Sigmoid colon (tissue), 7 donors: Measurements from ENCODE around the gene MINDY4. TPM values are rescaled to one million over a fixed set of nuclear protein-coding genes. Genes with fewer than 3 reads are reported as not detected.

Source experiments
- DNase-seq: peaks from one replicate; pipeline ENCODE4 v3.0.0-alpha.2; 2019
- H3K27ac ChIP-seq, 4 donors: fragments of 200-600 bp; sonication (generic); one replicate each; pipeline ENCODE4 v1.5.1; 2016 to 2019; ENCODE audit warnings: mild to moderate bottlenecking in 1 of 4
- H3K27me3 ChIP-seq, 3 donors: fragments of 200-600 bp; sonication (generic); one replicate each; pipeline ENCODE4 v1.5.1; 2019; ENCODE audit warnings: mild to moderate bottlenecking in 1 of 3
- H3K36me3 ChIP-seq, 4 donors: fragments of 200-600 bp; sonication (generic); one replicate each; pipeline ENCODE4 v1.5.1; 2016 to 2019
- H3K4me1 ChIP-seq, 4 donors: fragments of 200-600 bp; sonication (generic); one replicate each; pipeline ENCODE4 v1.5.1; 2017 to 2019
- H3K4me3 ChIP-seq, 4 donors: fragments of 200-600 bp; sonication (generic); one replicate each; pipeline ENCODE4 v1.5.1; 2017 to 2019; ENCODE audit warnings: mild to moderate bottlenecking in 2 of 4, moderate library complexity in 1 of 4
- H3K9me3 ChIP-seq, 4 donors: fragments of 200-600 bp in 3 of 4; sonication (generic) in 3 of 4; one replicate each; pipeline versions ENCODE4 v1.5.1 to v1.6.1; 2013 to 2019
- EP300 ChIP-seq, 4 donors: sonication (generic); formaldehyde crosslinking; IDR thresholded peaks; one replicate each; pipeline ENCODE4 v1.6.1; 2017; ENCODE audit warnings: antibody characterized with exemption in 4 of 4
- POLR2A ChIP-seq, 2 donors: fragments of 450-650 bp; IDR thresholded peaks; one replicate each; pipeline ENCODE4 v1.6.1; 2016; ENCODE audit warnings: antibody characterized with exemption in 2 of 2, mild to moderate bottlenecking in 2 of 2, moderate library complexity in 2 of 2
- POLR2AphosphoS5 ChIP-seq, 4 donors: sonication (generic); formaldehyde crosslinking; IDR thresholded peaks; one replicate each; pipeline ENCODE4 v1.6.1; 2017; ENCODE audit warnings: antibody characterized with exemption in 4 of 4
- WGBS, 2 donors: extraction: QIAGEN DNeasy Blood & Tissue Kit; methylation state at CpG; one replicate each; pipeline ENCODE4 v1.1.7; 2013; 5-methylcytosine and 5-hydroxymethylcytosine counted together
- intact Hi-C: fragments of 100-400 bp; cut with DNase I; formaldehyde crosslinking; loops from one replicate; pipeline ENCODE4 v1.15.1; 2023
- polyA plus RNA-seq, 3 donors: library from polyadenylated mRNA; stranded (reverse); fragments of 200-250 nt; gene quantifications; one replicate each; pipeline ENCODE4 v1.2.3, GENCODE V29; 2013
- total RNA-seq, 4 donors: library from RNA; depleted of rRNA; stranded (reverse); fragments of >200 nt; gene quantifications; one replicate each; pipeline ENCODE4 v1.1.0, GENCODE V29; 2016
- TF ChIP-seq, protein P1 (sequence below), 4 experiments: fragments of 450-650 bp in 3 of 4; fragments of 200-600 bp in 1 of 4; IDR thresholded peaks; one replicate each; pipeline ENCODE4 v1.5.1; 2016 to 2019; ENCODE audit warnings: antibody characterized with exemption in 4 of 4, mild to moderate bottlenecking in 3 of 4, moderate library complexity in 2 of 4
- donor health status: healthy with polysubstance abuse.
- donor health status: Bipolar disorder and iron deficiency.
- donor health status: healthy.

Gene MINDY4
- total and polyA plus RNA-seq, 7 donors, result 1.2 to 26.3 (median 9.4) TPM

DNA sequence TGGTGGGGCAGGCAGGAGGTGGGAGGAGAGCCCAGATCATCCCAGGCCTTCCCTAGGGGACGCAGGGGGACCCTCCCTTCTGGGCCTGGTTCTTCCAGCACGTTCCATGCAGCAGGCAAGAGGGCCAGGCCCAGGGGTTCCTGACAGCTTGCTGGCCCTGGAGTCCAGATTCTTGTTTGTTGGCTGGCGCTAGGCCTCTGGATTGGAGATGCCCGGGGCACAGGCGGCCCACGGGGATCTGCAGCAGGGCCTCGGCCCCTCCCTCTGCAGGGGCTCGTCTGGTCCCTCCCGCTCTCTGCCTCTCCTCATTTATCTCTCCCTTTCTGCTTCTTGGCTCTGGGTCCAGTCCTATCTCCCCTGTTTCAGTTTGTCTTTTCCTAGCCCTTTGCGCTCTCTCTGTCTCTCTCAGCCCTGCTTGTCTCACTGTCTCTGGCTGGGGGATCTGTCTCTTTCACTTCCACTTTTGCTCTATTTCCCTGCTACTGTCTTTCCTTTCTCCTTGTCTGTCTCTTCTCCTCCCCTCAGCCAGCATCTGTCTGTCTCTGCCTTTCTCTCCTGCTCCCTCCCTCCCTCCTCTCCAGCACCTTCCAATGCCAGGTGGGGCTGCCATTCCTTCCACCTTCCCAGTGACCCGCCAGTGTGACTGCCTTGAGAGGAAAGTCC lies 139.3 kb downstream of the MINDY4 start:
- 67 to 81% methylated on average over 11 of the region's 11 CpGs for WGBS, 2 donors
- no peak overlapping the region for H3K4me3 ChIP-seq
- H3K9me3 ChIP-seq, result no peaks in the 10 kb centered on the region
- peaks cover 0 to 94% (median 91%) of the 10 kb centered on the region in 4 donors for H3K4me1 ChIP-seq
- intact Hi-C loops, result loop anchor here (5.0 kb wide), 2 partner anchors 58 to 108 kb away; no protein-coding TSS in a partner anchor
- H3K27ac ChIP-seq, result peak overlapping the region; percentile 86 to 90 (median 88)
- H3K27me3 ChIP-seq, result no peaks in the 10 kb centered on the region
- H3K36me3 ChIP-seq, result no peaks in the 10 kb centered on the region
- DNase-seq, result no peak
- TF ChIP-seq, protein P1, sequence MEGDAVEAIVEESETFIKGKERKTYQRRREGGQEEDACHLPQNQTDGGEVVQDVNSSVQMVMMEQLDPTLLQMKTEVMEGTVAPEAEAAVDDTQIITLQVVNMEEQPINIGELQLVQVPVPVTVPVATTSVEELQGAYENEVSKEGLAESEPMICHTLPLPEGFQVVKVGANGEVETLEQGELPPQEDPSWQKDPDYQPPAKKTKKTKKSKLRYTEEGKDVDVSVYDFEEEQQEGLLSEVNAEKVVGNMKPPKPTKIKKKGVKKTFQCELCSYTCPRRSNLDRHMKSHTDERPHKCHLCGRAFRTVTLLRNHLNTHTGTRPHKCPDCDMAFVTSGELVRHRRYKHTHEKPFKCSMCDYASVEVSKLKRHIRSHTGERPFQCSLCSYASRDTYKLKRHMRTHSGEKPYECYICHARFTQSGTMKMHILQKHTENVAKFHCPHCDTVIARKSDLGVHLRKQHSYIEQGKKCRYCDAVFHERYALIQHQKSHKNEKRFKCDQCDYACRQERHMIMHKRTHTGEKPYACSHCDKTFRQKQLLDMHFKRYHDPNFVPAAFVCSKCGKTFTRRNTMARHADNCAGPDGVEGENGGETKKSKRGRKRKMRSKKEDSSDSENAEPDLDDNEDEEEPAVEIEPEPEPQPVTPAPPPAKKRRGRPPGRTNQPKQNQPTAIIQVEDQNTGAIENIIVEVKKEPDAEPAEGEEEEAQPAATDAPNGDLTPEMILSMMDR (IDR thresholded peaks at IDR 0.05), result no peak
- TF ChIP-seq EP300 (IDR thresholded peaks at IDR 0.05), result no peak
- TF ChIP-seq POLR2A (IDR thresholded peaks at IDR 0.05), result no peak
- TF ChIP-seq POLR2AphosphoS5 (IDR thresholded peaks at IDR 0.05), result no peak

DNA sequence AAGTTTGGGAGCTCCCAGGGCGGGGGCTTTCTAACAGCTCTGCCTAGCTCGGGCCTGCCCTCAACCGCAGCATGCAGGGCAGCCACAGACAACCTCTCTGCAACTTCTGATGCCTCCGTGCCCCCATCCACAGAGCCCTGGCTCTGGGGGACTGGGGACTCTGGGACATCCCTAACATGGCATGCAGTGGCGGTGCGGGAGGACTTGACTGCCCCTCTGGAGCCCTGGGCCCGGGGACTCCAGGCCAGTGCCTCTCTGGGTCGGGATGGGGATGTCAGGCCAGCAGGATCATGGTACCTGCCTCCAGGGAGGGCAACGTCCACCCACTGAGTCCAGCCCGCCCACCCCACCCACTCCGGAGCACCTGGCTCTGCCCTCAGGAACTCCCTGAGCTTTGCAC lies 139.9 kb downstream of the MINDY4 start:
- Histone ChIP-seq H3K4me3 (peak overlapping the region in 2 of 4 donors; percentile 45 to 52), H3K27me3 (no peaks in the 10 kb centered on the region), H3K36me3 (no peaks in the 10 kb centered on the region), H3K9me3 (no peaks in the 10 kb centered on the region), H3K4me1 (peaks cover 0 to 94% (median 91%) of the 10 kb centered on the region in 4 donors), H3K27ac (peak overlapping the region; percentile 86 to 90 (median 88))
- 27 to 74% methylated on average over 11 of the region's 11 CpGs for WGBS, 2 donors
- intact Hi-C loops, result loop anchor here (5.0 kb wide), 2 partner anchors 59 to 109 kb away; no protein-coding TSS in a partner anchor
- DNase-seq, result no peak
- TF ChIP-seq POLR2AphosphoS5 (IDR thresholded peaks at IDR 0.05) (no peak), EP300 (IDR thresholded peaks at IDR 0.05) (no peak), POLR2A (IDR thresholded peaks at IDR 0.05) (no peak)
- TF ChIP-seq, protein P1 (IDR thresholded peaks at IDR 0.05), result no peak

DNA sequence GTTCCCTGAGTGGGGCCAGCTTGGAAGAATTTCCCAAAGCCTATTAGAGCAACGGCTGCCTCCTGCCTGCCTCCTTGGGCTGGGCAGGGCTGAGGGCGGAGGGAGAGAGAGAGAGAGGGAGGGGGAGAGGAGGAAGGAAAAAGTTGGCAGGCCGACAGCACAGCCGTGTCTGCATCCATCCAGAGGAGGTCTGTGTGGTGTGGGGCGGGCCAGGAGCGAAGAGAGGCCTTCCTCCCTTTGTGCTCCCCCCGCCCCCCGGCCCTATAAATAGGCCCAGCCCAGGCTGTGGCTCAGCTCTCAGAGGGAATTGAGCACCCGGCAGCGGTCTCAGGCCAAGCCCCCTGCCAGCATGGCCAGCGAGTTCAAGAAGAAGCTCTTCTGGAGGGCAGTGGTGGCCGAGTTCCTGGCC lies 140.3 kb downstream of the MINDY4 start, which contains the start of gene AQP1:
Gene AQP1 (plus strand): TSS at position 293 of the 409 bp plus-strand sequence. CDS start 57 bp downstream, at position 350.
- TF ChIP-seq POLR2A (IDR thresholded peaks at IDR 0.05), result peak; percentile 63 to 83
- TF ChIP-seq POLR2AphosphoS5 (IDR thresholded peaks at IDR 0.05), result peak; percentile 51 to 91 (median 86)
- TF ChIP-seq, protein P1 (IDR thresholded peaks at IDR 0.05), result no peak
- TF ChIP-seq EP300 (IDR thresholded peaks at IDR 0.05), result no peak
- H3K9me3 ChIP-seq, result no peaks in the 10 kb centered on the region
- no peaks in the 10 kb centered on the region for H3K27me3 ChIP-seq
- peak within 1 kb of the TSS; percentile 86 to 90 (median 88) for H3K27ac ChIP-seq
- peak; percentile 96 for DNase-seq
- no peaks in the 10 kb centered on the region for H3K36me3 ChIP-seq
- WGBS, 2 donors, result 7 to 12% methylated on average over 12 of the region's 12 CpGs
- intact Hi-C loops, result loop anchor here (5.0 kb wide), 2 partner anchors 59 to 109 kb away; no protein-coding TSS in a partner anchor
- peak within 1 kb of the TSS; percentile 9 to 52 (median 44) for H3K4me3 ChIP-seq
- peaks cover 0 to 94% (median 89%) of the 10 kb centered on the region in 4 donors for H3K4me1 ChIP-seq

DNA sequence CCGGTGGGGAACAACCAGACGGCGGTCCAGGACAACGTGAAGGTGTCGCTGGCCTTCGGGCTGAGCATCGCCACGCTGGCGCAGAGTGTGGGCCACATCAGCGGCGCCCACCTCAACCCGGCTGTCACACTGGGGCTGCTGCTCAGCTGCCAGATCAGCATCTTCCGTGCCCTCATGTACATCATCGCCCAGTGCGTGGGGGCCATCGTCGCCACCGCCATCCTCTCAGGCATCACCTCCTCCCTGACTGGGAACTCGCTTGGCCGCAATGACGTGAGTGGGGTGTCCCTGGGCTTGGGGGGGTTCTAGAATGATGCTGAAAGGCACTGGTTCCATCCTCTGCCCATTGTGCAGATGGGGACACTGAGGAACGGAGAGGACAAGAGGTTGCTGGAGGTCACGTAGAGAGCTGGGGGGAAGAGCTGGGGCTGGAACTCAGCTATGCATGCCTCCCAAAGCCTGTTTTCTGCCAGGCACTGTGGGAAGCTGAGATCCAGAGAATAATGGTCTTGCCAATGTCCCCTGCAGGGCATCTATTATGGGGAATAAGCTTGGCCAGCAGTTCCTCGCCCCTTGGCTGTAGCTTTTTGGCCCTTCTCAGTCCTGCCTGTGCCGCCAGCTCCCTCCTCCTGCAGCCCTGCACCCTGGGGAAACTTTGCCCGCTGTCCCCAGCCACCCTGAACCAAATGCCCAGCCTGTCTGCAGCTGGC lies 141.0 kb downstream of the MINDY4 start:
- no peak for DNase-seq
- 22 to 75% methylated on average over 26 of the region's 26 CpGs for WGBS, 2 donors

More for the DNA sequence above, 141.0 kb downstream of the MINDY4 start:
- H3K4me3 ChIP-seq, result peak overlapping the region; percentile 9 to 52 (median 44)
- H3K36me3 ChIP-seq, result no peaks in the 10 kb centered on the region
- no peak for TF ChIP-seq POLR2A (IDR thresholded peaks at IDR 0.05)
- TF ChIP-seq, protein P1 (IDR thresholded peaks at IDR 0.05), result no peak
- TF ChIP-seq POLR2AphosphoS5 (IDR thresholded peaks at IDR 0.05), result no peak
- no peak for TF ChIP-seq EP300 (IDR thresholded peaks at IDR 0.05)
- peaks cover 0 to 90% (median 86%) of the 10 kb centered on the region in 4 donors for H3K4me1 ChIP-seq
- no peaks in the 10 kb centered on the region for H3K9me3 ChIP-seq
- no peaks in the 10 kb centered on the region for H3K27me3 ChIP-seq
- intact Hi-C loops, result loop anchor here (5.0 kb wide), 2 partner anchors 60 to 110 kb away; no protein-coding TSS in a partner anchor
- H3K27ac ChIP-seq, result peak overlapping the region; percentile 86 to 90 (median 88)
